GM21576 (cell line): Measurements from ENCODE around the gene MRS2.

Experiments
- ATAC-seq: cut with Tn5 transposase; IDR thresholded peaks from one replicate; pipeline ENCODE4 v1.9.1; 2021; ENCODE audit warnings: mild to moderate bottlenecking, moderate library complexity; ENCODE audit not compliant: unreplicated experiment

Gene MRS2

GRCh38 chr6:24469811-24470210 is 67.1 kb downstream of the MRS2 start:
- ATAC-seq, result no peak

- no peak for ATAC-seq
These were observed 69.4 kb downstream of the MRS2 start for GRCh38 chr6:24472181-24472580.
